ENCODE measurements around the gene TRAPPC3. TPM values are rescaled to one million over a fixed set of nuclear protein-coding genes. Genes with fewer than 3 reads are reported as not detected.

The TRAPPC3 gene
- total and polyA plus RNA-seq, 2 donors (not counting 1 experiment from before 2014, with no cell fraction given) = 40.5 to 42.1 TPM

DNA sequence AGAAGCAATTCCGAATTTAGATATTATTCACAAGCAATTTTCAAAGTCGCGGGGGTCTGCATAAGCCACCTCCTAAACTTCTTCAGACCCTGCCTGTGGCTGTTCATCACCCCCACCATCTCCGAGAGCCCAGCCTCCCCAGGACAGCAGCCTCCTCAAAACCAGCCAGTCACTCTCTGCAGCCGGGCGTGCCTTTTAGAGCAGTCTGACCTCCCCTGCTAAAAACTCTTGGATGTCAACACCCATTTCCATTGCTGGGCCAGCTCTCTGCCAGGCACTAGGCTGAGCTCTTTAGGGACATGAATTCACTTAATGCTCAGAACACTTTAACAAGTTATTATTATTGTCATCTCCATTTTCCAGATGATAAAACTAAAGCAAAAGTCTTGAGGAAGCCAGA, 48.9 kb downstream of the TRAPPC3 start:
- H3K27me3 Mint-ChIP-seq = no peaks in the 10 kb centered on the region
- ATAC-seq (ENCODE audit: low read depth) (no peak), DNase-seq (no peak)
- Histone ChIP-seq H3K4me1 (ENCODE audit: control insufficient read depth in 2 of 2, insufficient read depth in 2 of 2, low read length in 2 of 2) (peaks cover 0 to 7% of the 10 kb centered on the region in 2 donors), H3K4me3 (ENCODE audit: control extremely low read depth in 1 of 5, extremely low read depth in 1 of 5, insufficient read depth in 1 of 5, low read depth in 2 of 5, low read length in 4 of 5) (no peak overlapping the region), H4K20me1 (ENCODE audit: control insufficient read depth, insufficient read depth, low read length, poor library complexity, severe bottlenecking) (no peaks in the 10 kb centered on the region), H3K4me2 (replicated peaks; ENCODE audit: low read depth, low read length, poor library complexity, severe bottlenecking) (no peak overlapping the region), H3K9ac (ENCODE audit: low read length) (no peak overlapping the region), H3K27ac (ENCODE audit: low read length in 2 of 2) (no peak overlapping the region), H3K79me2 (ENCODE audit: control insufficient read depth, insufficient read depth, low read length) (no peaks in the 10 kb centered on the region), H3K36me3 (replicated peaks in 1 of 2; ENCODE audit: control extremely low read depth in 1 of 2, control insufficient read depth in 1 of 2, extremely low read depth in 1 of 2, insufficient read depth in 2 of 2, low read length in 1 of 2) (peaks cover 0 to 12% of the 10 kb centered on the region in 2 experiments), H2AFZ (ENCODE audit: insufficient read depth, low read depth, low read length, poor library complexity, severe bottlenecking) (peak overlapping the region; percentile 36), H3K27me3 (replicated peaks in 1 of 4; ENCODE audit: control extremely low read depth in 1 of 4, control insufficient read depth in 3 of 4, insufficient read depth in 4 of 4, low read length in 3 of 4) (no peaks in the 10 kb centered on the region), H3K9me3 (ENCODE audit: control extremely low read depth in 1 of 3, control insufficient read depth in 2 of 3, insufficient read depth in 1 of 3, low read length in 2 of 3) (no peaks in the 10 kb centered on the region)
- intact Hi-C loops (cut with micrococcal nuclease) = loop anchor here (2.0 kb wide), 1 partner anchor 320 kb away; no protein-coding TSS in a partner anchor
- ChIA-PET CTCF (interaction anchor here (0.6 to 7.4 kb wide), 14 partner anchors 10 to 319 kb away, joined by 3 to 58 read pairs (median 4); partner anchors contain the start of gene TRAPPC3), POLR2A (no interaction called here)
- H3K4me1 Mint-ChIP-seq = peaks cover 2% of the 10 kb centered on the region
- no peak overlapping the region for H3K4me3 Mint-ChIP-seq
- no peaks in the 10 kb centered on the region for H3K9me3 Mint-ChIP-seq (ENCODE audit: insufficient read depth)
- no peak overlapping the region for H3K27ac Mint-ChIP-seq
- WGBS (ENCODE audit: insufficient coverage) = 84% methylated on average over 6 of the region's 6 CpGs
- TF ChIP-seq, protein P1, sequence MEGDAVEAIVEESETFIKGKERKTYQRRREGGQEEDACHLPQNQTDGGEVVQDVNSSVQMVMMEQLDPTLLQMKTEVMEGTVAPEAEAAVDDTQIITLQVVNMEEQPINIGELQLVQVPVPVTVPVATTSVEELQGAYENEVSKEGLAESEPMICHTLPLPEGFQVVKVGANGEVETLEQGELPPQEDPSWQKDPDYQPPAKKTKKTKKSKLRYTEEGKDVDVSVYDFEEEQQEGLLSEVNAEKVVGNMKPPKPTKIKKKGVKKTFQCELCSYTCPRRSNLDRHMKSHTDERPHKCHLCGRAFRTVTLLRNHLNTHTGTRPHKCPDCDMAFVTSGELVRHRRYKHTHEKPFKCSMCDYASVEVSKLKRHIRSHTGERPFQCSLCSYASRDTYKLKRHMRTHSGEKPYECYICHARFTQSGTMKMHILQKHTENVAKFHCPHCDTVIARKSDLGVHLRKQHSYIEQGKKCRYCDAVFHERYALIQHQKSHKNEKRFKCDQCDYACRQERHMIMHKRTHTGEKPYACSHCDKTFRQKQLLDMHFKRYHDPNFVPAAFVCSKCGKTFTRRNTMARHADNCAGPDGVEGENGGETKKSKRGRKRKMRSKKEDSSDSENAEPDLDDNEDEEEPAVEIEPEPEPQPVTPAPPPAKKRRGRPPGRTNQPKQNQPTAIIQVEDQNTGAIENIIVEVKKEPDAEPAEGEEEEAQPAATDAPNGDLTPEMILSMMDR (IDR thresholded peaks at IDR 0.05) = no peak
- no peak for TF ChIP-seq EZH2 (IDR thresholded peaks at IDR 0.05; ENCODE audit: borderline replicate concordance, insufficient read depth, low read depth, low read length, poor library complexity, severe bottlenecking)

DNA sequence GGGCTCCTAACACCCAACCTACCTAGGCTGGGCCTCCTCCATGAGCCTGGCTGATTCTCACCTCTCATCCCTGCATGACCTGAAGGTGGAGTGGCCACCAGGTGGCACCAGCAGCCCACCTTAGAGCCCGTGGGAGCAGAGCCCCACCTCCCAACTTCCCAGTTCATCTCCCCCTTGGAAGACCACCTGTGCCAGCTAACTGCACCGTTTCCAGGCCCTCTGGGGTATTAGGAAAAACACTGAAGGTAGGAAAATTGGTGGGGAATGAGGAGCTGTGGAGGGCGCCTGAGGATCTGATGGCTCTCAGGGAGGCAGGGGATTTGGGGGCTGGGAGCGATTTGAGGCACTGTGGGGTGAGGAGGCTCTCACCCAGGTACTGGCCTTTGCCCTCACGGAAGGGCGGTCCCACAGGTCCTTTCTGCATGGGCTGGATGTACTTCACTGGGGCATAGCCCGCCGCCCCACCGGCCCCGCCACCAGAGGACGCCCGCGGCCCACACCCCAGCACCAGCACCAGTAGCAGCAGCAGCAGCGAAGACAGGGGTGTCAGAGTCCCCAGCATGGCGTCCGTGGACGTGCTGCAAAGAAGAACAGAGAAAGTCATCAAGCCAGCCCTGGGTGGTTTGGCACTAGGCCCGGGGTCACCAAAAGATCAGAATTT, 49.5 kb downstream of the TRAPPC3 start:
- WGBS (ENCODE audit: insufficient coverage) = 46% methylated on average over 17 of the region's 18 CpGs
- Mint-ChIP-seq H3K4me1 (peaks cover 2% of the 10 kb centered on the region), H3K27ac (no peak overlapping the region), H3K9me3 (ENCODE audit: insufficient read depth) (no peaks in the 10 kb centered on the region), H3K27me3 (no peaks in the 10 kb centered on the region), H3K4me3 (no peak overlapping the region)
- Histone ChIP-seq H3K9ac (ENCODE audit: low read length) (no peak overlapping the region), H2AFZ (ENCODE audit: insufficient read depth, low read depth, low read length, poor library complexity, severe bottlenecking) (peak overlapping the region; percentile 36), H3K36me3 (replicated peaks in 1 of 2; ENCODE audit: control extremely low read depth in 1 of 2, control insufficient read depth in 1 of 2, extremely low read depth in 1 of 2, insufficient read depth in 2 of 2, low read length in 1 of 2) (peaks cover 0 to 15% of the 10 kb centered on the region in 2 experiments), H3K4me3 (ENCODE audit: control extremely low read depth in 1 of 5, extremely low read depth in 1 of 5, insufficient read depth in 1 of 5, low read depth in 2 of 5, low read length in 4 of 5) (peak overlapping the region in 1 of 5 experiments; percentile 9), H3K79me2 (ENCODE audit: control insufficient read depth, insufficient read depth, low read length) (no peaks in the 10 kb centered on the region), H4K20me1 (ENCODE audit: control insufficient read depth, insufficient read depth, low read length, poor library complexity, severe bottlenecking) (no peaks in the 10 kb centered on the region), H3K4me1 (ENCODE audit: control insufficient read depth in 2 of 2, insufficient read depth in 2 of 2, low read length in 2 of 2) (peaks cover 0 to 7% of the 10 kb centered on the region in 2 donors), H3K27me3 (replicated peaks in 1 of 4; ENCODE audit: control extremely low read depth in 1 of 4, control insufficient read depth in 3 of 4, insufficient read depth in 4 of 4, low read length in 3 of 4) (no peaks in the 10 kb centered on the region), H3K4me2 (replicated peaks; ENCODE audit: low read depth, low read length, poor library complexity, severe bottlenecking) (peak overlapping the region; percentile 46), H3K9me3 (ENCODE audit: control extremely low read depth in 1 of 3, control insufficient read depth in 2 of 3, insufficient read depth in 1 of 3, low read length in 2 of 3) (no peaks in the 10 kb centered on the region), H3K27ac (ENCODE audit: low read length in 2 of 2) (no peak overlapping the region)
- ChIA-PET POLR2A (no interaction called here), CTCF (interaction anchor here (0.6 to 7.4 kb wide), 11 partner anchors 34 to 312 kb away, joined by 3 to 58 read pairs (median 4); partner anchors contain the start of gene TRAPPC3)
- DNase-seq = peak; percentile 81
- TF ChIP-seq, protein P1 (IDR thresholded peaks at IDR 0.05) = peak; percentile 93
- no peak for TF ChIP-seq EZH2 (IDR thresholded peaks at IDR 0.05; ENCODE audit: borderline replicate concordance, insufficient read depth, low read depth, low read length, poor library complexity, severe bottlenecking)
- intact Hi-C loops (cut with micrococcal nuclease) = loop anchor here (1.0 to 5.0 kb wide), 4 partner anchors 34 to 1332 kb away; no protein-coding TSS in a partner anchor
- ATAC-seq (ENCODE audit: low read depth) = peak; percentile 86
